K562 (cell line): ENCODE measurements around the gene LAIR2. TPM values are rescaled to one million over a fixed set of nuclear protein-coding genes. Genes with fewer than 3 reads are reported as not detected.

Experiments
- C11orf30 ChIP-seq: fragments of 450-650 bp; IDR thresholded peaks from 2 replicates; pipeline ENCODE4 v1.6.1; 2016; ENCODE audit warnings: low read depth, mild to moderate bottlenecking
- CTBP1 ChIP-seq: fragments of 450-650 bp; IDR thresholded peaks from 2 replicates; pipeline ENCODE4 v1.6.1; 2016; ENCODE audit warnings: borderline replicate concordance
- ELF2 ChIP-seq: fragments of 250-450 bp; sonication (Bioruptor Pico); IDR thresholded peaks from 2 replicates; pipeline ENCODE4 v1.5.0; 2021; ENCODE audit warnings: mild to moderate bottlenecking
- ERF ChIP-seq: fragments of 450-650 bp; formaldehyde crosslinking; IDR thresholded peaks from 2 replicates; pipeline ENCODE4 v1.4.0; 2020; ENCODE audit warnings: mild to moderate bottlenecking, mixed read lengths
- HNRNPLL ChIP-seq: fragments of 200-400 bp; formaldehyde crosslinking; IDR thresholded peaks from 2 replicates; pipeline ENCODE4 v1.6.1; 2017; ENCODE audit warnings: low read length, low read depth, mild to moderate bottlenecking; ENCODE audit not compliant: poor library complexity, severe bottlenecking
- KLF13 ChIP-seq: fragments of 450-650 bp; IDR thresholded peaks from 2 replicates; pipeline ENCODE4 v1.6.1; 2016; ENCODE audit warnings: missing genetic modification characterization, low read depth, mild to moderate bottlenecking, missing compliant biosample characterization, moderate library complexity, borderline replicate concordance
- LCOR ChIP-seq: sonication (generic); formaldehyde crosslinking; IDR thresholded peaks from 2 replicates; pipeline ENCODE4 v1.8.0; 2022; ENCODE audit warnings: mild to moderate bottlenecking, missing genetic modification reagents
- MBD2 ChIP-seq: sonication (generic); IDR thresholded peaks from 2 replicates; pipeline ENCODE4 v1.6.1; 2016; ENCODE audit warnings: low read depth, borderline replicate concordance
- MTA1 ChIP-seq: fragments of 450-650 bp; IDR thresholded peaks from 2 replicates; pipeline ENCODE4 v1.6.1; 2017; ENCODE audit warnings: borderline replicate concordance
- MYC ChIP-seq, 2 experiments: fragments of 250-450 bp in 1 of 2; sonication (Bioruptor Pico) in 1 of 2; IDR thresholded peaks; 2 replicates each; pipeline versions ENCODE4 v1.5.1 to v1.6.1; 2012 to 2021; ENCODE audit warnings: low read depth in 2 of 2, borderline replicate concordance in 1 of 2, improper control_type of control experiment in 1 of 2, low read length in 1 of 2, mild to moderate bottlenecking in 1 of 2, moderate library complexity in 1 of 2
- NONO ChIP-seq, 2 experiments: fragments of 200-400 bp in 1 of 2; fragments of 450-650 bp in 1 of 2; formaldehyde crosslinking in 1 of 2; IDR thresholded peaks; 2 replicates each; pipeline ENCODE4 v1.6.1; 2017; ENCODE audit warnings: low read depth in 2 of 2, mild to moderate bottlenecking in 2 of 2, moderate library complexity in 2 of 2, low read length in 1 of 2
- NR2F6 ChIP-seq: fragments of 450-650 bp; formaldehyde crosslinking; IDR thresholded peaks from 2 replicates; pipeline ENCODE4 v1.4.0; 2020; ENCODE audit warnings: mild to moderate bottlenecking
- PCBP1 ChIP-seq: fragments of 200-400 bp; formaldehyde crosslinking; IDR thresholded peaks from 2 replicates; pipeline ENCODE4 v1.6.1; 2018; ENCODE audit warnings: mild to moderate bottlenecking, low read depth, low read length; ENCODE audit not compliant: poor library complexity, severe bottlenecking
- PHF20 ChIP-seq: fragments of 450-650 bp; IDR thresholded peaks from 2 replicates; pipeline ENCODE4 v1.6.1; 2018; ENCODE audit not compliant: partially characterized antibody
- RBBP5 ChIP-seq: fragments of 200-600 bp; sonication (generic); IDR thresholded peaks from 2 replicates; pipeline ENCODE4 v1.6.1; 2012; ENCODE audit warnings: borderline replicate concordance, mild to moderate bottlenecking, low read length, control low read depth, inconsistent platforms; ENCODE audit not compliant: insufficient read depth, poor library complexity, severe bottlenecking
- RBFOX2 ChIP-seq: fragments of 200-400 bp; formaldehyde crosslinking; IDR thresholded peaks from 2 replicates; pipeline ENCODE4 v1.6.1; 2017; ENCODE audit warnings: low read depth, mild to moderate bottlenecking, low read length, moderate library complexity
- TAF1 ChIP-seq: IDR thresholded peaks from 2 replicates; pipeline ENCODE4 v1.6.1; 2011; ENCODE audit warnings: mild to moderate bottlenecking, low read length, moderate library complexity; ENCODE audit not compliant: insufficient read depth, control insufficient read depth, severe bottlenecking; ENCODE audit errors: extremely low read depth
- TAF7 ChIP-seq: fragments of 450-650 bp; IDR thresholded peaks from 2 replicates; pipeline ENCODE4 v1.6.1; 2016; ENCODE audit warnings: missing genetic modification characterization, missing compliant biosample characterization
- TRIM24 ChIP-seq, 2 experiments: fragments of 450-650 bp; IDR thresholded peaks; 2 replicates each; pipeline ENCODE4 v1.6.1; 2016
- ZBTB7A ChIP-seq: IDR thresholded peaks from 2 replicates; pipeline ENCODE4 v1.6.1; 2011; ENCODE audit warnings: low read depth, mild to moderate bottlenecking, low read length, moderate library complexity, borderline replicate concordance; ENCODE audit not compliant: control insufficient read depth
- ZFX ChIP-seq: sonication (generic); formaldehyde crosslinking; IDR thresholded peaks from 2 replicates; pipeline ENCODE4 v1.8.0; 2022; ENCODE audit warnings: mild to moderate bottlenecking, missing genetic modification reagents, moderate library complexity
- ZKSCAN1 ChIP-seq: fragments of 150-350 bp; IDR thresholded peaks from 2 replicates; pipeline ENCODE4 v1.6.1; 2016; ENCODE audit warnings: low read depth, low read length
- ZNF232 ChIP-seq: sonication (generic); formaldehyde crosslinking; IDR thresholded peaks from 2 replicates; pipeline ENCODE4 v1.8.0; 2022; ENCODE audit warnings: mild to moderate bottlenecking, missing genetic modification reagents
- ZNF583 ChIP-seq: fragments of 250-450 bp; sonication (Bioruptor Pico); IDR thresholded peaks from 2 replicates; pipeline ENCODE4 v1.4.0; 2020
- polyA plus RNA-seq, 8 experiments: library from polyadenylated mRNA; depleted of rRNA in 4 of 8; stranded (reverse) in 5 of 8; unstranded in 3 of 8; fragments of >200 nt; fragmentation: Nextera tagmentation in 2 of 8; fragmentation: Illumina TruSeq in 1 of 8; extraction: Ambion mirVana in 2 of 8; extraction: Trizol in 1 of 8; gene quantifications; 2 replicates each; pipeline versions ENCODE4 v1.2.1 to v1.2.3, GENCODE V29; 2011 to 2014; ENCODE audit warnings: inconsistent platforms in 1 of 8, missing spikeins in 1 of 8
- total RNA-seq, 7 experiments: library from RNA; depleted of rRNA in 6 of 7; stranded (reverse); fragments of >200 nt in 6 of 7; fragmentation: Illumina TruSeq in 2 of 7; extraction: Trizol in 2 of 7; gene quantifications; 2 replicates each; pipeline versions ENCODE4 v1.2.1 to v1.2.3, GENCODE V29; 2011 to 2021; ENCODE audit warnings: low replicate concordance in 1 of 7
- TF ChIP-seq, protein P1 (sequence below): IDR thresholded peaks from 2 replicates; pipeline ENCODE4 v1.6.1; 2011; ENCODE audit warnings: borderline replicate concordance, low read depth, mild to moderate bottlenecking, moderate library complexity, low read length; ENCODE audit not compliant: insufficient read depth, poor library complexity, severe bottlenecking

Gene LAIR2
- total and polyA plus RNA-seq, 9 of the 15 experiments (the other 6 are each of a cell fraction or from before 2014, with no cell fraction given): not detected

DNA sequence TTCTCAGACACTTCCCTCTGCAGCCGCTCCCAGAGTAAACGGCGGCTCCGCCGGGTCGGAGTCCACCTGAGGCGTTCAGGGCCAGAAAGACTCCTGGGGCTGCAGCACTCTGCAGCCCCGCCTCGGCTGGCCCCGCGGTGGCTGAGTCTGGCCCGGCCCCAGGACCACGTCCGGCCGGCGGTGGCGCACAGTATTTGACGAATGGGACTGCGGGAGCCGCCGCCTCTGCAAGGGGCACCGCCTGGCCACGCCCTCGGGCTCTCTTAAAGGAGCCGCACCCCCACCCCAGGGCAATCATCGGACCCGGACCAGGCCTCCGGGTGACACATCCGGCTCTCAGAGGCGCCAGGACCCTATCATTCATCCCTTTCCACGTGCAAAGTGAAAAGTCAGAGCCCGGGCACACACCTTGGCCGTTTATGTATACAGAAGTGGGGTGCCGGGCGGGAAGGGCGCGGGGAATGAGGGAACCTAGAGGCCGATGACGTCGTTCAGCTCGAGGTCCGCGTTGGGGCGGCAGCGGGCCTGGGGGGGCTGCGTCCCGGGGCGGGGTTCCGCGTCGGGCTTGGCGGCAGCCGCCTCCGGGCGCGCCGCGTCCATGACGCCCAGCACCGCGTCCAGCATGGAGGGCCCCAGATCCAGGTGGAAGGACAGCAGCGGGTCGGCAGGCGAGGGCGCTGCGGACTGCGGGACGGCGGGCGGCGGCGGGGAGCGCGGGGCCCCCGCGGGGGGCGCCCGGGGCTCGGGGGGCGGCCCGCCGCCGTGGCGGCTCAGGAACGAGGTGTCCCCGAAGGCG lies 37.8 kb upstream of the LAIR2 start (continued):
- peak; percentile 71 for TF ChIP-seq RBBP5
- TF ChIP-seq ERF (CRISPR knock-in tag): peak; percentile 88
- TF ChIP-seq ZKSCAN1: peak; percentile 38; the same call in 1 of the 2 replicates
- TF ChIP-seq ZNF232 (CRISPR knock-in tag): no peak
- TF ChIP-seq ZBTB7A: peak; percentile 66; the same call in 1 of the 2 replicates
- peak; percentile 54; the same call in 1 of the 2 replicates for TF ChIP-seq C11orf30
- TF ChIP-seq PHF20: peak; percentile 59
- TF ChIP-seq, protein P1, sequence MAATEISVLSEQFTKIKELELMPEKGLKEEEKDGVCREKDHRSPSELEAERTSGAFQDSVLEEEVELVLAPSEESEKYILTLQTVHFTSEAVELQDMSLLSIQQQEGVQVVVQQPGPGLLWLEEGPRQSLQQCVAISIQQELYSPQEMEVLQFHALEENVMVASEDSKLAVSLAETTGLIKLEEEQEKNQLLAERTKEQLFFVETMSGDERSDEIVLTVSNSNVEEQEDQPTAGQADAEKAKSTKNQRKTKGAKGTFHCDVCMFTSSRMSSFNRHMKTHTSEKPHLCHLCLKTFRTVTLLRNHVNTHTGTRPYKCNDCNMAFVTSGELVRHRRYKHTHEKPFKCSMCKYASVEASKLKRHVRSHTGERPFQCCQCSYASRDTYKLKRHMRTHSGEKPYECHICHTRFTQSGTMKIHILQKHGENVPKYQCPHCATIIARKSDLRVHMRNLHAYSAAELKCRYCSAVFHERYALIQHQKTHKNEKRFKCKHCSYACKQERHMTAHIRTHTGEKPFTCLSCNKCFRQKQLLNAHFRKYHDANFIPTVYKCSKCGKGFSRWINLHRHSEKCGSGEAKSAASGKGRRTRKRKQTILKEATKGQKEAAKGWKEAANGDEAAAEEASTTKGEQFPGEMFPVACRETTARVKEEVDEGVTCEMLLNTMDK: peak; percentile 68
- 0 out of 2 replicates have a peak, but pooled peaks have one; percentile 5 for TF ChIP-seq KLF13 (tag)
- TF ChIP-seq MBD2: peak; percentile 40; the same call in 1 of the 2 replicates
- TF ChIP-seq MTA1: peak; percentile 95
- peak; percentile 92 for TF ChIP-seq RBFOX2
- peak; percentile 67 for TF ChIP-seq TAF1
- TF ChIP-seq ZFX (CRISPR knock-in tag): peak; percentile 81
- peak; percentile 60; the same call in 1 of the 2 replicates for TF ChIP-seq MYC (IDR thresholded peaks at IDR 0.05; ENCODE audit: low read depth, low read length)
- no peak for TF ChIP-seq MYC (CRISPR knock-in tag; IDR thresholded peaks at IDR 0.05; ENCODE audit: borderline replicate concordance, low read depth)
- peak; percentile 77 for TF ChIP-seq HNRNPLL
- TF ChIP-seq ELF2: peak; percentile 24; the same call in 1 of the 2 replicates
- no peak; a peak in 1 of 4 replicates for TF ChIP-seq NONO (IDR thresholded peaks at IDR 0.05; ENCODE audit: low read depth in 2 of 2, low read length in 1 of 2)
- TF ChIP-seq TAF7 (tag): 0 out of 2 replicates have a peak, but pooled peaks have one; percentile 10
- TF ChIP-seq ZNF583 (CRISPR knock-in tag): no peak
- TF ChIP-seq CTBP1: peak; percentile 45; the same call in 1 of the 2 replicates
- TF ChIP-seq TRIM24 (IDR thresholded peaks at IDR 0.05): 0 out of 4 replicates have a peak, but pooled peaks of 1 of the 2 experiments have one; percentile 25
- 0 out of 2 replicates have a peak, but pooled peaks have one; percentile 42 for TF ChIP-seq LCOR (CRISPR knock-in tag)
- peak; percentile 73 for TF ChIP-seq PCBP1
- no peak for TF ChIP-seq NR2F6 (CRISPR knock-in tag)
